ENCODE data around the gene CEMIP. TPM values are rescaled to one million over a fixed set of nuclear protein-coding genes. Genes with fewer than 3 reads are reported as not detected.

CEMIP gene
- total RNA-seq, 1 experiment from 2014 or later, result 3.5 TPM

- intact Hi-C loops (cut with micrococcal nuclease), result loop anchor here (2.0 to 5.0 kb wide), 3 partner anchors 136 to 514 kb away; partner anchors contain the start of gene ABHD17C
- Histone ChIP-seq H3K4me1 (ENCODE audit: control insufficient read depth in 1 of 2, insufficient read depth in 2 of 2, low read length in 2 of 2) (peaks cover 6 to 10% of the 10 kb centered on the region in 2 experiments; a peak in 3 of 4 replicates), H3K4me3 (replicated peaks in 1 of 2; ENCODE audit: low read depth in 1 of 2, low read length in 2 of 2) (no peak overlapping the region), H3K9me2 (ENCODE audit: insufficient read depth) (no peaks in the 10 kb centered on the region), H3K9ac (ENCODE audit: low read length) (no peak overlapping the region), H3K27me3 (ENCODE audit: insufficient read depth, low read length) (no peaks in the 10 kb centered on the region), H3K27ac (ENCODE audit: low read depth, low read length) (no peak overlapping the region), H3K9me3 (ENCODE audit: control insufficient read depth in 1 of 2, insufficient read depth in 1 of 2, low read depth in 1 of 2, low read length in 2 of 2) (no peaks in the 10 kb centered on the region), H2AFZ (ENCODE audit: low read depth, low read length, poor library complexity, severe bottlenecking) (no peak overlapping the region), H3K36me3 (ENCODE audit: control insufficient read depth in 1 of 2, insufficient read depth in 2 of 2, low read length in 2 of 2) (peaks cover 0 to 4% of the 10 kb centered on the region in 2 experiments; a peak in 2 of 4 replicates), H3K4me2 (ENCODE audit: low read length) (no peak overlapping the region), H3K79me2 (ENCODE audit: insufficient read depth, low read length) (peaks cover 12% of the 10 kb centered on the region; the same call in 1 of the 2 replicates), H4K20me1 (ENCODE audit: insufficient read depth) (no peaks in the 10 kb centered on the region)
- CTCF ChIA-PET, result interaction anchor here (2.0 to 5.5 kb wide), 2 partner anchors 136 to 194 kb away, joined by 5 to 59 read pairs; partner anchors contain the start of gene CEMIP
- DNase-seq (ENCODE audit: low read depth, low spot score) (no peak), ATAC-seq (no peak)
- BruUV-seq (replicated peaks), result no TSS peak
- POLR2A ChIA-PET, result no interaction called here
- no peak for TF ChIP-seq CEBPB (IDR thresholded peaks at IDR 0.05; ENCODE audit: low read depth)
- RAD21 ChIA-PET (ENCODE audit: low non-redundant PET in 1 of 2, low total read pairs in 2 of 2, uncharacterized antibody in 2 of 2, unreplicated experiment in 2 of 2), result interaction anchor here in 1 of 2 experiments (2.1 kb wide), 1 partner anchor 403 kb away, joined by 7 read pairs; no protein-coding TSS in a partner anchor
Observed at GRCh38 chr15:80971143-80971542, 192.0 kb downstream of the CEMIP start.

- Histone ChIP-seq H3K4me3 (replicated peaks in 1 of 2; ENCODE audit: low read depth in 1 of 2, low read length in 2 of 2) (no peak overlapping the region), H3K9me2 (ENCODE audit: insufficient read depth) (no peaks in the 10 kb centered on the region), H3K9me3 (ENCODE audit: control insufficient read depth in 1 of 2, insufficient read depth in 1 of 2, low read depth in 1 of 2, low read length in 2 of 2) (no peaks in the 10 kb centered on the region), H3K36me3 (ENCODE audit: control insufficient read depth in 1 of 2, insufficient read depth in 2 of 2, low read length in 2 of 2) (peaks cover 0 to 8% of the 10 kb centered on the region in 2 experiments; a peak in 3 of 4 replicates), H3K27me3 (ENCODE audit: insufficient read depth, low read length) (no peaks in the 10 kb centered on the region), H3K4me1 (ENCODE audit: control insufficient read depth in 1 of 2, insufficient read depth in 2 of 2, low read length in 2 of 2) (peaks cover 8% of the 10 kb centered on the region in 2 experiments; a peak in 3 of 4 replicates), H3K27ac (ENCODE audit: low read depth, low read length) (no peak overlapping the region), H4K20me1 (ENCODE audit: insufficient read depth) (no peaks in the 10 kb centered on the region), H3K9ac (ENCODE audit: low read length) (no peak overlapping the region), H3K4me2 (ENCODE audit: low read length) (no peak overlapping the region), H2AFZ (ENCODE audit: low read depth, low read length, poor library complexity, severe bottlenecking) (no peak overlapping the region), H3K79me2 (ENCODE audit: insufficient read depth, low read length) (peaks cover 19% of the 10 kb centered on the region)
- DNase-seq (ENCODE audit: low read depth, low spot score), result no peak
- no peak for ATAC-seq
- BruUV-seq (replicated peaks), result no TSS peak
- POLR2A ChIA-PET, result no interaction called here
- CTCF ChIA-PET, result interaction anchor here (0.6 kb wide), 1 partner anchor 193 kb away, joined by 3 read pairs; the partner anchor contains the start of gene CEMIP
- TF ChIP-seq ZBTB33 (IDR thresholded peaks at IDR 0.05; ENCODE audit: extremely low read depth, insufficient replicate concordance, low read length), result no peak
- TF ChIP-seq ZFX (IDR thresholded peaks at IDR 0.05), result no peak
- no peak for TF ChIP-seq EGR1 (IDR thresholded peaks at IDR 0.05; ENCODE audit: low read depth)
- RAD21 ChIA-PET (ENCODE audit: low non-redundant PET in 1 of 2, low total read pairs in 2 of 2, uncharacterized antibody in 2 of 2, unreplicated experiment in 2 of 2), result no interaction called here
- intact Hi-C loops (cut with micrococcal nuclease), result loop anchor here (5.0 kb wide), 1 partner anchor 275 kb away; the partner anchor contains the start of gene ABHD17C
Observed at GRCh38 chr15:80972276-80972675, 193.1 kb downstream of the CEMIP start.

All from HCT116 (cell line).